ENCODE measurements around the gene CARD8.
A peak's percentile ranks its signal among the peaks of the same experiment; 100 is the strongest.
"Not testable (repeated sequence)": the region's sequence is repeated elsewhere in the genome, so short reads cannot be mapped to it uniquely, and the experiment has no call there.

Gene CARD8, protein sequence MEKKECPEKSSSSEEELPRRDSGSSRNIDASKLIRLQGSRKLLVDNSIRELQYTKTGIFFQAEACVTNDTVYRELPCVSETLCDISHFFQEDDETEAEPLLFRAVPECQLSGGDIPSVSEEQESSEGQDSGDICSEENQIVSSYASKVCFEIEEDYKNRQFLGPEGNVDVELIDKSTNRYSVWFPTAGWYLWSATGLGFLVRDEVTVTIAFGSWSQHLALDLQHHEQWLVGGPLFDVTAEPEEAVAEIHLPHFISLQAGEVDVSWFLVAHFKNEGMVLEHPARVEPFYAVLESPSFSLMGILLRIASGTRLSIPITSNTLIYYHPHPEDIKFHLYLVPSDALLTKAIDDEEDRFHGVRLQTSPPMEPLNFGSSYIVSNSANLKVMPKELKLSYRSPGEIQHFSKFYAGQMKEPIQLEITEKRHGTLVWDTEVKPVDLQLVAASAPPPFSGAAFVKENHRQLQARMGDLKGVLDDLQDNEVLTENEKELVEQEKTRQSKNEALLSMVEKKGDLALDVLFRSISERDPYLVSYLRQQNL

GRCh38 chr19:48255376-48256303, at the start of gene CARD8:
TSS of gene CARD8 (minus strand) at chr19:48255912. CDS start at chr19:48241020, 14,892 bp downstream.
- peak; percentile 82 for DNase-seq

DNA sequence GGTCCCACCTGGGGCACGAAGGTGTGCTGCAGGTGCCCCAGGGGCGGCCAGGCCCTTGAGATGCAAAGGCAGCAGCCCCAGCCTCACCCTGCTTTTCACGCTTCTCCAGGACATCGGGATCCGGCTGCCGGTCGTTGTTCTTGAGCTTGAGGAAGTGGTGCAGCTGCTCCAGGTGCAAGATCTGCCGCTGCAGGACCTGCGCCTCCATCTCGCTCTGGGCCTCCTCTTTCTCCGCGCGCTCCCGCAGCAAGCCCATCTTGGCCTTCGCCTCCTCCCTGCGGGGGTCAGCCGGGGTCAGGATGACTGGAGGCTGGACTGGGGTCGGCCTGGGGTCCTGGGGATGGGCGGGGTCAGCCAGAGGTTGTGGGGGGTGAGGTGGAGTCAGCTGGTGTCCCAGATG, 48.2 kb upstream of the CARD8 start:
- DNase-seq, result no peak

DNA sequence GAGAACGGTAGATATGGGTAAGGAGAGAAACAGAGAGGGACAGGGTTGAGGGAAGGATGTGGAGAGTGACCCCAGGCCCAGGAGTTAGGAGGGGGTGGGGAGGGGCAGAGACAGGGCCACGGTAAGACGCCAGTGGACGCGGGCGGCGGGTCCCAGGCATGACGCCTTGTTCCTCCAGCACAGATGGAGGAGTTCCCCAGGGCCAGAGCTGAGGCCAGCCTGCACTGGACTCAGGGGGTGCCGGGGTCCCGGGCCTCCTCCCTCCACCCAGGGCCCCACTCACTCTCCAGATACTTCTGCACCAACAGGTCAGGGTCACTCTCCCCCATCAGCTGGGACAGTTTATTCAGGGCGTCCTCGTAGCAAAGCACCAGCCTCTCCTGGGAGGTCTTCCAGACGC, 47.7 kb upstream of the CARD8 start:
- no peak for DNase-seq

DNA sequence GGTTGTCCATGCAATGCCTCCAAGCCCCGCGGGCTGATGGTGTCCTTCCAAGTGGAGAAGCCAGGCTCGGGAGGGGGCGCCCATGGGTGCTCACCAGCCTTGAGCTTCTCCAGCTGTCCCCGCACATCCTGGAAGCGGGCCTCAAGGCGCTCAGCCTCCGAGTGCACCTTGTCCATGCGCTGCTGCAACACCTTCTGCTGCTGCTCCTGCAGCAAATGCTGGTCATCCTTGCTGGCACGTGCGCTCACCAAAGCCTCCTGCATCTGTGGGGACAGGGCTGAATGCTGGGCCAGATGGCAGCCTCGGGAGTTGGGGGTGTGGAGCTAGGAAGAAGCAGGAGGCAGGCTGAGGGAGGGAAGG, 46.9 kb upstream of the CARD8 start:
- no peak for DNase-seq

DNA sequence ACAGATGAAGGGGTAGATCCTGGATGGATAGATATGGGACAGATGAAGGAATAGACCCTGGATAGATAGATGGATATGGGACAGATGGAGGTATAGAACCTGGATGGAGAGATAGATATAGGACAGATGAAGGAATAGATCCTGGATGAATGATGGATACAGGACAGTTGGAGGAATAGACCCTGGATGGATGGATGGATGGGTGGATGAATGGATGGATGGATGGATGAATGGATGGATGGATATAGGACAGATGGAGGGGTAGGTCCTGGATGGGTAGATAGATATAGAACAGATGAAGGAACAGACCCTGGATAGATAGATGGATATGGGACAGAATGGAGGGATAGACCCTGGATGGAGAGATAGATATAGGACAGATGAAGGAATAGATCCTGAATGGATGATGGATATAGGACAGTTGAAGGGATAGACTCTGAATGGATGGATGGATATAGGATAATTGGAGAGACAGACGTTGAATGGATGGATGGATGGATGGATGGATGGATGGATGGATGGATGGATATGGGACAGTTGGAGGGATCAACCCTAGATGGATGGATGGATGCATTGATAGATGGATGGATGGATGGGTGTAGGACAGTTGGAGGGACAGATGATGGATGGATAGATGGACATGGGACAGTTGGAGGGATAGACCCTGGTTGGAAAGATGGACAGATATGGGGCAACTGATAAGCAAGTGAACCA, 46.3 kb upstream of the CARD8 start:
- DNase-seq, result no peak

GRCh38 chr19:48297975-48298374, 42.3 kb upstream of the CARD8 start:
- DNase-seq, result no peak

DNA sequence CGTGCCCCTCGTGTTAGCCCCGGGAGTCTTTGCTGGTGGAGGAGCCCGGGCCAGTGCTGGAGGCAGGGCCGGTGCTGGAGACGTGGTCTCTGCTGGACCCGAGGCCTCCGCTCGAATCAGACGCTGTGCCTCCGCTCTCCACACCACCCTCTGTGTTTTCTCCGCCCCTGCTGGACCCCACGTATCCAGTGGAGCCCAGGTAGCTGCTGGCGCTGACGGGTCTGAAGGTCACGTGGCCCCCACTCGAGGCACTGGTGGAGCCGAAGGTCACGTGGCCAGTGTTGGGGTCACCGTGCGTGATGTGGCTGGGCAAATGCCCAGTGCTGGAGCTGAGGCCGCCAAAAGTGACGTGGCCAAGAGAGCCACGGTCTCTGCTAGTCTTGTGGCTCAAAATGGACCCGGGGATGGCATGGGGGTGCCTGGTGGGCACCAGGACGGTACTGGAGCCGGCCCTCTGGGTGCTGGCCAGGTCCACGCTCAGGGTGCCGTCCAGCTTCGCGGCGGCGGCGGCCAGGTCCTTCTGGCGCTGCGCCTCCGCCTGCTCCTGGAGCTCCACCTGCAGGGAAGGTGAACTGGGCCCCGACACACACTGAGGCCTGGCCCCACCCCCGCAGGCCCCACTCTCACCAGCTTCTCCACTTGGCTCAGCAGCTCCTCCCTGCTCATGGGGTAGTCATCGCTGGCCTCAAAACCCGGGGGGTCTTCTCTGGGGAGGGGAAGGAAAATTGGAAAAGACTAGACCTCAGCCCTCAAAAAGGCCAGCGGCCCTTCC, 41.4 kb upstream of the CARD8 start:
- DNase-seq, result no peak

GRCh38 chr19:48295458-48295857, 39.7 kb upstream of the CARD8 start:
- no peak for DNase-seq

GRCh38 chr19:48292798-48293197, 37.1 kb upstream of the CARD8 start:
- DNase-seq, result no peak

DNA sequence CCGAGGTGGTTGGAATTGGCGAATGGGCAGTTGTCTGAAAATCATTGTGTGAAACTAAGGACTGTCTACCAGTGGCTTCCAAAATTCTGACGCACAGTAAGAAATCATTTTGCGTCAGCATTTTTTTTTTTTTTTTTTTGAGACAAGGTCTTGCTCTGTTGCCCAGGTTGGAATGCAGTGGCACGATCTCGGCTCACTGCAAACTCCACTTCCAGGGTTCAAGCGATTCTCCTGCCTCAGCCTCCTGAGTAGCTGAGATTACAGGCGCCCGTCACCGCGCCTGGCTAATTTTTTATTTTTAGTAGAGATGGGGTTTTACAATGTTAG, 35.7 kb upstream of the CARD8 start:
- DNase-seq, result not testable (repeated sequence)

GRCh38 chr19:48290771-48291488, 35.2 kb upstream of the CARD8 start:
- DNase-seq, result peak; percentile 75

DNA sequence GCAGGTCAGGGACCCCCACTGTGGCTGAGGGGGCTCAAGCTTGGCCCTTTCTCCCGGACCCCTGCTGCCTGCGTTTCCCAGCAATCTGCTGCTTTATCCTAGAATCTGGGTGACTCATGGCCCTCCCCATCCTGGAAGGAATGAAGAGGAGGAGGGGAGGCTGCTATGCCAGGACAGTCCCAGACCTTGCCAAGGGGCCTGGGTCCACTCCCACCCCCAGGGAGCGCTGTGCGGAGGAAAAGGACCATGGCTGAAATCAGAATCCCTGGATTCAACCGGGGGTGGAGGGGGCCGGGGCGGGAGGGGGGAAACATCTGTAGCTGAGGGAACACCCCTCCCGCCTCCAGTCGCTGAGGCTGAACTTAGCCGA, 34.7 kb upstream of the CARD8 start:
- no peak for DNase-seq

GRCh38 chr19:48287748-48288147, 32.0 kb upstream of the CARD8 start:
- DNase-seq, result no peak

GRCh38 chr19:48284896-48285295, 29.2 kb upstream of the CARD8 start:
- no peak for DNase-seq

DNA sequence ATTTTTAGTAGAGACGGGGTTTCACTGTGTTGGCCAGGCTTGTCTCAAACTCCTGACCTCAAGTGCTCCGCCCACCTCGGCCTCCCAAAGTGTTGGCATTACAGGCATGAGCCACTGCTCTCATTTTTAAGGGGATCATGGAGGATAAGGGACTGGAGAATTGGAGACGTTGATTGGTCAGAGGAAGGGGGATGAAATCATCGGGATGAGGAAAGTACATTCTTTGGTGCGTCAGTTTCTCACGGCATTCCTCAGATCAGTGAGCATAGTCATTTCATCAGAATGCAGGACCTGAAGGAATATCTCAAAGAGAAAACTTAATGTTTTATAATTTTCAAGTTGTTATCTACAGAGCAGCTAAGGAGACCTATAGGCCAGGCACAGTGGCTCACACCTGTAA, 28.2 kb upstream of the CARD8 start:
- DNase-seq, result no peak

GRCh38 chr19:48279747-48280146, 24.0 kb upstream of the CARD8 start:
- no peak for DNase-seq

- DNase-seq, result no peak
Observed at GRCh38 chr19:48274938-48275337, 19.2 kb upstream of the CARD8 start.

GRCh38 chr19:48274173-48274572, 18.5 kb upstream of the CARD8 start:
- DNase-seq, result no peak

GRCh38 chr19:48271531-48272151, 15.9 kb upstream of the CARD8 start:
- DNase-seq, result peak; percentile 21

- DNase-seq, result not testable (repeated sequence)
Observed at GRCh38 chr19:48269617-48270026, 13.9 kb upstream of the CARD8 start.

- DNase-seq, result not testable (repeated sequence)
Observed at GRCh38 chr19:48265326-48265725, 9.6 kb upstream of the CARD8 start.
